OCI-LY7 (cell line): ENCODE data around the gene VIPR2.

Experiments used
- EZH2phosphoT487 ChIP-seq: fragments of 200-600 bp; sonication (generic); IDR thresholded peaks from 2 replicates; pipeline ENCODE4 v1.6.1; 2018; ENCODE audit warnings: low read depth, borderline replicate concordance, mild to moderate bottlenecking, mixed run types, antibody characterized with exemption, low read length, moderate library complexity, mixed read lengths
- TF ChIP-seq, protein P1 (sequence below): fragments of 200-600 bp; sonication (generic); conservative IDR thresholded peaks from 2 replicates; pipeline ENCODE4 v1.5.1; 2014; ENCODE audit warnings: mild to moderate bottlenecking, antibody characterized with exemption, low read length, moderate library complexity, mixed read lengths

DNA sequence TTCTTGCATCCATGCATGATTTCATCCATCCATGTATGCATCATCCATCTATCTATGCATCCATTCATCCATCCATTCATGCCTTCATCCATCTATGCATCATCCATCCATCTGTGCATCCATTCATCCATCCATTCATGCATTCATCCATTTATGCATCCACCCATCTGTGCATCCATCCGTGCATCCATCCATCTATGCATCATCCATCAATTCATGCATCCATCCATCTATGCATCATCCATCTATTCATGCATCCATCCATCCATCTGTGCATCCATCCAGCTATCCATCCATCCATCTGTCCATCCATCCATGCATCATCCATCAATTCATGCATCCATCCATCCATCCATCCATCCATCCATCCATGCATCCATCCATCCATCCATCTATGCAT lies 157.0 kb downstream of the VIPR2 start:
- TF ChIP-seq, protein P1, sequence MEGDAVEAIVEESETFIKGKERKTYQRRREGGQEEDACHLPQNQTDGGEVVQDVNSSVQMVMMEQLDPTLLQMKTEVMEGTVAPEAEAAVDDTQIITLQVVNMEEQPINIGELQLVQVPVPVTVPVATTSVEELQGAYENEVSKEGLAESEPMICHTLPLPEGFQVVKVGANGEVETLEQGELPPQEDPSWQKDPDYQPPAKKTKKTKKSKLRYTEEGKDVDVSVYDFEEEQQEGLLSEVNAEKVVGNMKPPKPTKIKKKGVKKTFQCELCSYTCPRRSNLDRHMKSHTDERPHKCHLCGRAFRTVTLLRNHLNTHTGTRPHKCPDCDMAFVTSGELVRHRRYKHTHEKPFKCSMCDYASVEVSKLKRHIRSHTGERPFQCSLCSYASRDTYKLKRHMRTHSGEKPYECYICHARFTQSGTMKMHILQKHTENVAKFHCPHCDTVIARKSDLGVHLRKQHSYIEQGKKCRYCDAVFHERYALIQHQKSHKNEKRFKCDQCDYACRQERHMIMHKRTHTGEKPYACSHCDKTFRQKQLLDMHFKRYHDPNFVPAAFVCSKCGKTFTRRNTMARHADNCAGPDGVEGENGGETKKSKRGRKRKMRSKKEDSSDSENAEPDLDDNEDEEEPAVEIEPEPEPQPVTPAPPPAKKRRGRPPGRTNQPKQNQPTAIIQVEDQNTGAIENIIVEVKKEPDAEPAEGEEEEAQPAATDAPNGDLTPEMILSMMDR, result no peak
- no peak for TF ChIP-seq EZH2phosphoT487
